Immature natural killer cell (primary cell): ENCODE measurements around the gene SPCS2. TPM values are rescaled to one million over a fixed set of nuclear protein-coding genes. Genes with fewer than 3 reads are reported as not detected.
"Not testable (repeated sequence)": the region's sequence is repeated elsewhere in the genome, so short reads cannot be mapped to it uniquely, and the experiment has no call there.

ENCODE experiments used
- DNase-seq, 3 donors: peaks; one replicate each; pipeline ENCODE4 v3.0.0; 2022; ENCODE audit warnings: mixed read lengths in 1 of 3
- H3K27ac Mint-ChIP-seq, 6 donors: one replicate each; pipeline ENCODE4 v1.8.0; 2020; ENCODE audit warnings: mixed read lengths in 6 of 6, mild to moderate bottlenecking in 5 of 6, inconsistent platforms in 4 of 6, moderate library complexity in 3 of 6
- H3K27me3 Mint-ChIP-seq, 3 donors: one replicate each; pipeline ENCODE4 v1.8.0; 2020 to 2021; ENCODE audit warnings: low read depth in 3 of 3, mild to moderate bottlenecking in 3 of 3, mixed read lengths in 3 of 3, moderate library complexity in 3 of 3, inconsistent platforms in 1 of 3
- H3K36me3 Mint-ChIP-seq, 3 donors: one replicate each; pipeline ENCODE4 v1.8.0; 2020; ENCODE audit warnings: mixed read lengths in 3 of 3, inconsistent platforms in 2 of 3, mild to moderate bottlenecking in 2 of 3
- H3K4me1 Mint-ChIP-seq, 2 donors: one replicate each; pipeline ENCODE4 v1.8.0; 2020; ENCODE audit warnings: inconsistent platforms in 2 of 2, mild to moderate bottlenecking in 2 of 2, mixed read lengths in 2 of 2, moderate library complexity in 1 of 2
- H3K4me3 Mint-ChIP-seq, 5 donors: one replicate each; pipeline ENCODE4 v1.8.0; 2020; ENCODE audit warnings: mild to moderate bottlenecking in 5 of 5, mixed read lengths in 5 of 5, inconsistent platforms in 3 of 5, moderate library complexity in 3 of 5
- H3K9me3 Mint-ChIP-seq, 6 donors: one replicate each; pipeline ENCODE4 v1.8.0; 2020; ENCODE audit warnings: mild to moderate bottlenecking in 6 of 6, mixed read lengths in 6 of 6, inconsistent platforms in 4 of 6, moderate library complexity in 3 of 6
- polyA plus RNA-seq, 3 donors: library from polyadenylated mRNA; unstranded; fragments of 300-500 nt; fragmentation: Illumina TruSeq; gene quantifications; one replicate each; pipeline ENCODE4 v1.2.3, GENCODE V29; 2021

SPCS2 gene
- polyA plus RNA-seq, 3 donors from 2014 or later: 236 to 327 (median 281) TPM

DNA sequence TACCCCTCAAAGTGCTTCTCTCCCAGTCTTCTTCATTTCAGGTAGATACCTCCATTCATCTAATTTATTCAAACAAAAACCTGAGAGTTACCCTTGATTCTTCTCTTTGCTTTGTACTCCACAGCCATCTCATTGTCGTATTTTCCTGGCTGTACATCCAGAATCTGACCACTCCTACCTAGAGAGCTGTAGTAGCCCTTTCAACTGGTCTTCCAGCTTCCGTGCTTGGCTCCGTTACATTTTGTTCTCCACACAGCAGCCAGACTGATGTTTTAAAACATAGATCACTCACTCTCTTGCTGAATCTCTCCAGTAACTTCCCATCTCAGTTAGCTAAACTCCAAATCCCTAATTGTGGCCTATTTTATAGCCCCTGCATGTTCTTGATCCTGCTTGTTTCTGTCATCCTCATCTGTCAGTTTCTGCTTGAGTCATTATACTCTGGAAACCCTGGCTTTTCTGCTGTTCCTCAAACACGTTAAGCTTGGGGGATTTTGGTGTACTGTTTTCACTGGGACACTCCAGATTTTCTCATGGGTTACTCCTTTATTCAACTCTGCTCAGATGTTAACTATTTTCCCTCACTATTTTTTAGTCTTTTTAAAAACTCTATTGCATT is 7.4 kb downstream of the SPCS2 start:
- Mint-ChIP-seq H3K4me3 (no peak overlapping the region), H3K9me3 (no peaks in the 10 kb centered on the region), H3K4me1 (peaks cover 77 to 97% of the 10 kb centered on the region in 2 donors), H3K36me3 (peaks cover 0 to 4% (median 0%) of the 10 kb centered on the region in 3 donors), H3K27me3 (no peaks in the 10 kb centered on the region), H3K27ac (no peak overlapping the region)
- no peak for DNase-seq

DNA sequence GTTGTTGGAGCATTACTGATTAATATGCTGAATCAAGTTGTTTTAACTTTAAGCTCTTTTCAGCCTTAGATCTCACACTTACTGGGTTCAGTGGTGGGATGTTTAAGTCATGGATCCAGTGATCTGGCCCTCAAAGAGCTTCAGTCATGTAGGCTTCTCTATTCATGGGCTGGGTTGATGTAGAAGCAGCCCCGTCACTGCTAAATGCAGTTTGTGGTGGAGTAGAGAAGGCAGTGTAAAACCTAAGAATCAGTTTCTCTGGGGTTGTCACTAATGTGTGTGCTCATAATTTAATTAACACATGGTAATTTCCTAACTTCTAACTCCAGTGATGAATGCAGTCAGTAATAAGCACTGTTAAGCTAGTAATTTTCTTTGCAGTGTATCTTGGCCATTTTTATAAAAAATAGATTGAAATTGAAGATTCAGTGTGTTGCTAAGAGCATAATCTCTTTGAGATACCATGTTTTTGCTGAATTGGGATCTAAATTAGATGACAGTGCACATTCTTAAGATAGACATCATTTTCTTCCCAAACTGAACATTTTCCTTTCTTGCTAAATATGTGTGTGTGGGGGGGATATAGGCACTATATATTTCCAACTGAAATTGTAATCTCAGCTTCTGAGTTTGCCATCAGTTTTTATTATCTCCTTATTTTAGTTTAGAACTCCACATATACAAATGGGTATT is 9.0 kb downstream of the SPCS2 start:
- Mint-ChIP-seq H3K27ac (peak overlapping the region in 1 of 6 donors; percentile 20), H3K4me1 (peaks cover 82 to 97% of the 10 kb centered on the region in 2 donors), H3K9me3 (no peaks in the 10 kb centered on the region), H3K4me3 (no peak overlapping the region), H3K27me3 (no peaks in the 10 kb centered on the region), H3K36me3 (peaks cover 0 to 4% (median 0%) of the 10 kb centered on the region in 3 donors)
- DNase-seq: no peak

DNA sequence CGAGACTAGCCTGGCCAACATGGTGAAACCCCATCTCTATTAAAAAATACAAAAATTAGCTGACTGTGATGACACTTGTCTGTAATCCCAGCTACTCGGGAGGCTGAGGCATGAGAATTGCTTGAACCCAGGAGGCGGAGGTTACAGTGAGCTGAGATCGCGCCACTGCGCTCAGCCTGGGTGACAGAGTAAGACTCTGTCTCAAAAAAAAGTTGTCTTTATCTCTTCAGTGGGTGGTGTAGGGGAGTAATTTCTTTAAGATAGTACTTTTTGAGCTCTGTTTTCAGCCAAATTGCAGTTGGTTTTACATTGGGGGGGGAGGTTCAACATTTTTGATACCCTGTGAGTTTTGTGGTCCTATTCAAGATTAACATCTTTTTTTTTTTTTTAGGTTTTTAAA is 11.1 kb downstream of the SPCS2 start:
- Mint-ChIP-seq H3K4me1 (peaks cover 70 to 96% of the 10 kb centered on the region in 2 donors), H3K27ac (peak overlapping the region in 2 of 6 donors; percentile 41 to 64)
- not testable (repeated sequence) for H3K4me3 Mint-ChIP-seq, H3K27me3 Mint-ChIP-seq, H3K36me3 Mint-ChIP-seq, DNase-seq, H3K9me3 Mint-ChIP-seq

DNA sequence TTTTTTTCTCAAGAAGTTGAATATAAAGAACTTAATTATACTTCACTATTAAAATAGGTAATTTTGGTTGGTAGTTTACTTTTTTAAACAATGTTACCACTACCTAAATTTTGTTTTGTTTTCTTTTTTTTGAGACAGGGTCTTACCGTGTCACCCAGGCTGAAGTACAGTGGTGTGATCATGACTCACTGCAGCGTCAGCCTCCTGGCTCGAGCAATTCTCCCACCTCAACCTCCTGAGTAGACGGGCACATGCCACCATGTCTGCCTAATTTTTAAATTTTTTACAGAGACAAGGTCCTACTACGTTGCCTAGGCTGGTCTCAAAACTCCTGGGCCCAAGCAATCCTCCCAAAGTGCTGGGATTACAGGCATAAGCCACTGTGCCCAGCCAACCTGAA is 17.6 kb downstream of the SPCS2 start:
- peaks cover 0 to 11% (median 7%) of the 10 kb centered on the region in 3 donors for H3K36me3 Mint-ChIP-seq
- H3K4me3 Mint-ChIP-seq: no peak overlapping the region
- H3K27ac Mint-ChIP-seq: peak overlapping the region in 3 of 6 donors; percentile 5 to 28 (median 9)
- no peaks in the 10 kb centered on the region for H3K27me3 Mint-ChIP-seq
- no peaks in the 10 kb centered on the region for H3K9me3 Mint-ChIP-seq
- peaks cover 23 to 51% of the 10 kb centered on the region in 2 donors for H3K4me1 Mint-ChIP-seq
- DNase-seq: no peak

DNA sequence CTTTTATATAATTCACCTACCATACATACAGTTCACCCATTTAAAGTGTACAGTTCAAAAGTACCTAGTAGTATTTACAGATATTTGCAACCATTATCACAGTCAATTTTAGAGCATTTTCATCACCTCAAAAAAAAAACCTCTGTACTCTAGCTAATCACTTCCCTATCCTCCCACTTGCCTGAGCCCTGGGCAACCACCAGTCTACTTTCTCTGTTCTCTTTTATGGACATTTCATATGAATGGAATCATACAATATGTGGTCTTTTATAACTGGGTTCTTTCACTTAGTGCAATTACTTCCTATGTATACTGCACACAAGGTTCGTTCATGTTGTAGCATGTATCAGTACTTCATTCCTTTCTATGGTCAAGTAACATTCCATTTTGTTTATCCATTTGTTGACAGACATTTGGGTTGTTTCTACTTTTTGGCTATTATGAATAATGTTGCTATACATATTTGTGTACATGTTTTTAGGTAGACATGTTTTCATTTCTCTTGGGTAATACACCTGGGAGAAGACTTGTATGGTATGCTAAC is 21.9 kb downstream of the SPCS2 start:
- no peak for DNase-seq
- Mint-ChIP-seq H3K27me3 (no peaks in the 10 kb centered on the region), H3K4me1 (peaks cover 12 to 35% of the 10 kb centered on the region in 2 donors), H3K36me3 (peaks cover 17 to 36% (median 26%) of the 10 kb centered on the region in 3 donors), H3K9me3 (no peaks in the 10 kb centered on the region), H3K27ac (no peak overlapping the region), H3K4me3 (no peak overlapping the region)

DNA sequence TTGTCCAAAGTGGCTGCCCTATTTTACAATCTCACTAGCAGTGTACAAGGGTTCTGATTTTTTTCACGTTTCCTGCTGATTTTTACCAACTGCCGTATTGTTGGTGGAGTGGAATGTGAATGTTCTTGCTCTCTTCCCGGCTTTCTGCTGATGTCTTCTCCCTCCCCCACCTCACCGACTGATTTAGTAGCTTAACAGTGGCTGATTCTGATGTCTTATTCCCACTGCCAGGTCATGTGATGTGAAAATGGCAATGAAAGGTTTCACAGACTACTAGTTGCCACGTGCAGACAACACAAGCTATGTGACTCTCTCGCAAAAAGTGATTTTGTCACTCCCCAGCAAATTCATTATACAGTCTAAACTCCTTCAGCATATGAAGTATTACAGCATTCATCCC is 22.4 kb downstream of the SPCS2 start:
- no peak for DNase-seq
- H3K27me3 Mint-ChIP-seq: no peaks in the 10 kb centered on the region
- peaks cover 17 to 38% (median 26%) of the 10 kb centered on the region in 3 donors for H3K36me3 Mint-ChIP-seq
- H3K4me3 Mint-ChIP-seq: no peak overlapping the region
- no peaks in the 10 kb centered on the region for H3K9me3 Mint-ChIP-seq
- H3K4me1 Mint-ChIP-seq: peaks cover 12 to 33% of the 10 kb centered on the region in 2 donors
- H3K27ac Mint-ChIP-seq: peak overlapping the region in 3 of 6 donors; percentile 5 to 64 (median 22)

DNA sequence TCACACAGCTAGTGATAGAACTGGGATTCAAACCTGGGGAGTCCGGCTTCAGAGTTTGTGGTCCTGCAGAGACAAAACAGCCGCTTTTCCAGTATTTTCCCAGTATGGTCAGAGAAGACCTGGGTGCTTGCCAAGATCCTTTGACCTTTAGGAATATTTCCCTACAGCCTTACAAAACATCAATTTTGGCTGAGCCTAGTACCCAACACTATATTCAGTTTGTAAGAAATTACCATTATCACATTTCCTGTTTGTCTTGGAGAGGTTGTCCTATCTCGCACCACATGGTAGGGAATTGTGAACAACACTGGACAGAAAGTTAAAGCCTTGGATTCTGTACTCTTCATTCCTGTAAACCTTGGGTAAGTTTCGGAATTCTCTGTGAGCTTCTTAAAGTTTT is 29.0 kb downstream of the SPCS2 start:
- peaks cover 7 to 14% of the 10 kb centered on the region in 2 donors for H3K4me1 Mint-ChIP-seq
- H3K27ac Mint-ChIP-seq: no peak overlapping the region
- H3K36me3 Mint-ChIP-seq: peaks cover 16 to 39% (median 16%) of the 10 kb centered on the region in 3 donors

DNA sequence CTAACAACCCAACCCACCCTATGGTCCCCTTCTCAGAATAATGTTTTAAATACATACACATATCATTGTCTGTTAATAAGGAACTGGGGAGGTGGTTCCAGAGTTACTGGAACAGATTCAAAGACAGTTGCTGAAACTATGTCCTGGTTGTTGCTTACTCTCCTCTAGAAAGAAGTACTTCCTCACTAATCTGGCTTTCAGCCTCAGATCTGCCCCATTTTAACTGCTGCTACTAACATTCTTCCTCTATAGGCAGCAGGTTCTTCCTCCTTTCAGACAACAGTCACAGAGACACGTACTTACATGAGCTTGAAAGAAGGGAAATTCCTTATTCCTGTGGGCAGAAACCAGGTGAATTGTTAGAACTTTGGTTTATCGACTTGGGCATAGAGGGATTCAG is 31.6 kb downstream of the SPCS2 start:
- DNase-seq: no peak
- Mint-ChIP-seq H3K4me1 (no peaks in the 10 kb centered on the region), H3K36me3 (peaks cover 0 to 19% (median 0%) of the 10 kb centered on the region in 3 donors), H3K27ac (peak overlapping the region in 1 of 6 donors; percentile 40), H3K27me3 (no peaks in the 10 kb centered on the region), H3K4me3 (no peak overlapping the region), H3K9me3 (no peaks in the 10 kb centered on the region)

More for the DNA sequence above, 29.0 kb downstream of the SPCS2 start:
- Mint-ChIP-seq H3K27me3 (no peaks in the 10 kb centered on the region), H3K9me3 (no peaks in the 10 kb centered on the region), H3K4me3 (no peak overlapping the region)
- no peak for DNase-seq

DNA sequence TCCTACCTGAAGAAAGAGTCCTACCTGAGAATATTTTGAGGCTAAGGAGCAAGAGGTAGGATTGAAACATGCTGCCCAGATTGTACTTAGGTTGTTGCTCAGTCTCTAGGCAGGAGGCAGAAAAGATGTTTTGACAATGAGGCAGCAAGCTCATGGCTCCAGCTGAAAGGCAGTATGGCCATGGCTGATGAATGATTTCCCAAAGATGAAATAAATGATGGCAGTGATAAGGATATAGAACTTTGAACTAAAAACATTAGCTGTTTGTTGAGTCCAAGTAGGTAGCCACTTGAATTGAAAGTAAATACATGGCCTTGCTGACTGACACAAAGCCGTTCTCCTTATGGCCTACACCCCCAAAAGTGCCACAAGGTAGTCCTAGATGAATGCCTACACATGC is 32.8 kb downstream of the SPCS2 start:
- Mint-ChIP-seq H3K4me1 (no peaks in the 10 kb centered on the region), H3K36me3 (peaks cover 0 to 12% (median 0%) of the 10 kb centered on the region in 3 donors), H3K9me3 (no peaks in the 10 kb centered on the region), H3K27me3 (peaks cover 0 to 3% (median 0%) of the 10 kb centered on the region in 3 donors), H3K27ac (no peak overlapping the region), H3K4me3 (no peak overlapping the region)
- DNase-seq: no peak

DNA sequence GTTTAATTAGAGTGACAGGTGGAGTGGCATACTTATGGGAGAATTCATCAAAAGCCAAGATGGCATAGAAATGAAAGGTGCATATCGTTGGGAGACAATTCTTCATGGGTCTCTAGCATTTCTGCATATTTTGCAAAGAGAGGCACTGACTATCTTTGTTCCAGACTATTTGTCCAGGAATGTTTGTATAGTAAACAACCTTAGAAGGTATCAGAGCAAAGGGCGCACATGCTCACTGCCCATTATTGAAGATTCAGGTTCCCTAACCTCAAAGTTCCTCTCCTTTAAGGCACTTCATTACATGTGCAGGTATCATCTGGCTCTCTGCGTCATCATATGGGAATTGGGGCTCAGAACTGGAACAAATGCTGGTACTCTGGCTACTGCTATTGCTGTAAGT is 35.0 kb downstream of the SPCS2 start:
- Mint-ChIP-seq H3K9me3 (no peaks in the 10 kb centered on the region), H3K27ac (no peak overlapping the region), H3K4me1 (peaks cover 2 to 5% of the 10 kb centered on the region in 2 donors), H3K4me3 (no peak overlapping the region), H3K36me3 (peaks cover 0 to 12% (median 0%) of the 10 kb centered on the region in 3 donors), H3K27me3 (peaks cover 0 to 9% (median 3%) of the 10 kb centered on the region in 3 donors)
- no peak for DNase-seq

DNA sequence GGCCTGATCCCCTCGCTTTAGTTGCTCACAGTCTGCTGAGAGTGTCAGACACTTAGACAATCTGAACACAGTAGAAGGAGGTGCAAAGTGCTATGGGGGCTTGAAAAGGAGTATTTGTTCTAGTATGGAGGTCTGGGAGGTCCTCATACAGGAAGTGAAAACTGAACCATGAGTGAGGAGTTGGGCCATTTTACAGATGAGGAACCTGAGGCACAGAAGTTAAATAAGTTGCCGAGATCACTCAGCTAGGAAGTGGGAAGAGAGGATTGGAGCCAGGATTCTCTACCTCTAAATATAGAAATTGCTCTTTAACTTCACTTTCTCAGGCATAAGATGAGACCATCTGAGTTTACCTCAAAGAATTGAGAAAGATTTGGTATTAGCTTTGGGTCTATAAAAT is 35.7 kb downstream of the SPCS2 start:
- Mint-ChIP-seq H3K36me3 (peaks cover 0 to 12% (median 0%) of the 10 kb centered on the region in 3 donors), H3K27me3 (peaks cover 0 to 9% (median 3%) of the 10 kb centered on the region in 3 donors), H3K4me1 (peaks cover 9 to 12% of the 10 kb centered on the region in 2 donors), H3K27ac (peak overlapping the region in 1 of 6 donors; percentile 15), H3K4me3 (no peak overlapping the region), H3K9me3 (no peaks in the 10 kb centered on the region)
- DNase-seq: no peak

DNA sequence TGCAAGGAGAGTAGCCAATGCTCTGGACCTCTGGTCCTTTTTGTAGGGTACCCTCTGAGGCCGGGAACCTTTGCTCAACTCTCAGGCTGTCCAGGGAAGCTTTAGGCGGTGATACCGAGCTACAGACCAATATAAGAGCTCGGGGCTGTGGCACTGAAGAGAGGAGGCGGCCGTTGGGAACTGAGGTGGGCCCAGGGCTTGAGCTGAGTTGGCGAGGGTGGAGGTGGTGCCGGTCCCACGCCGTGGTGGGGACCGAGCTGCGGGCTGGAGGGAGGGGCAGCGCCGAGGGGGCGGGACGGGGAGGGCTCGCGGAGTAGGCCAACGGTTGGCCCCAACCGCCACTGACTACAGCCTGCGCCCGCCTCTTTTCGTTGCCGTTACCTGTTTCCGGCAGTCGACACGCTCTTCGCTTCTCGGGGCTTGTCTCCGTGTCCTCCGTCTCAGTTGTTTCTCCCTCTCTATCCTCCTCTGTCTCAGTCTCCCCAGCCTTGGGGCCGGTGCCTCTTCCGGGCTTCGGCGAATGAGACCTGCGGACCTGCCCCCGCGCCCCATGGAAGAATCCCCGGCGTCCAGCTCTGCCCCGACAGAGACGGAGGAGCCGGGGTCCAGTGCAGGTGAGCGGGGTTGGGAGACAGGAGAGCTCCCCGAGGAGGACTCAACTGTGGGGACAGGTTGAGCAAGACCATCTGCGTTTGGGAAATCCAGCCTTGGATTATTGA is 39.6 kb downstream of the SPCS2 start, which contains the start of gene NEU3:
Gene NEU3 (plus strand): TSS at position 393 of the 719 bp plus-strand sequence. CDS start 128 bp downstream, at position 521.
- peaks cover 0 to 1% (median 0%) of the 10 kb centered on the region in 3 donors for H3K36me3 Mint-ChIP-seq
- H3K27me3 Mint-ChIP-seq: peaks cover 0 to 9% (median 3%) of the 10 kb centered on the region in 3 donors
- no peaks in the 10 kb centered on the region for H3K9me3 Mint-ChIP-seq
- H3K4me1 Mint-ChIP-seq: peaks cover 33% of the 10 kb centered on the region in 2 donors
- peak within 1 kb of the TSS; percentile 92 to 96 (median 92) for H3K4me3 Mint-ChIP-seq
- H3K27ac Mint-ChIP-seq: peak within 1 kb of the TSS; percentile 71 to 95 (median 84)
- DNase-seq: peak; percentile 73 to 82 (median 77)

DNA sequence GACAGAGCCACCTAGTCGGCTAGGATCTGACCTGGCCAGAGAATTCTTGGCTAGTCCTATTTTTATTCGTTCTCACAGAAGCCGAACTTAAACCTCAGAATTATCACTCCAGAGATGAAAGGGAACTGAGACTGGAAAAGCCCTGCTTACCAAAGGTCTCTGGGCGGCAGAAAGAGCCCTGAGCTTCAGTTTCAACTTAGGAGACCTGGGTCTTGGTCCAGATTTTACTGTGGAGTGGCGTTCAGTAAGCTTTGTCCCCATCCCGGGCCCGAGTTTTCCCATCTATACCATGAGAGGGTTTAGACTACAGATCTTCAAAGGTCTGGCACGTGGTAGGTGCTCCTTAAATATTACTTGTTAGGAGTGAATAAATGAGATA is 40.2 kb downstream of the SPCS2 start:
- peak overlapping the region; percentile 71 to 95 (median 84) for H3K27ac Mint-ChIP-seq
- H3K9me3 Mint-ChIP-seq: no peaks in the 10 kb centered on the region
- peak overlapping the region; percentile 92 to 96 (median 92) for H3K4me3 Mint-ChIP-seq
- DNase-seq: peak in 2 of 3 donors; percentile 0 to 6
- H3K27me3 Mint-ChIP-seq: peaks cover 0 to 9% (median 3%) of the 10 kb centered on the region in 3 donors
- H3K4me1 Mint-ChIP-seq: peaks cover 33% of the 10 kb centered on the region in 2 donors
- H3K36me3 Mint-ChIP-seq: peaks cover 0 to 5% (median 0%) of the 10 kb centered on the region in 3 donors
